HUES6 (cell line): ENCODE measurements around the gene DCLK2.
"Not testable (repeated sequence)": the region's sequence is repeated elsewhere in the genome, so short reads cannot be mapped to it uniquely, and the experiment has no call there.

Experiments
- H3K27ac ChIP-seq: 2 replicates; pipeline ENCODE4 v1.7.0; 2013; ENCODE audit warnings: low read depth, mild to moderate bottlenecking, low read length, inconsistent platforms
- H3K27me3 ChIP-seq: 2 replicates; pipeline ENCODE4 v1.6.1; 2013; ENCODE audit warnings: low read length; ENCODE audit not compliant: control insufficient read depth, insufficient read depth
- H3K36me3 ChIP-seq: 2 replicates; pipeline ENCODE4 v1.6.1; 2013; ENCODE audit warnings: low read length; ENCODE audit not compliant: control insufficient read depth, insufficient read depth
- H3K4me1 ChIP-seq: 2 replicates; pipeline ENCODE4 v1.6.1; 2013; ENCODE audit warnings: low read length; ENCODE audit not compliant: control insufficient read depth, insufficient read depth
- H3K4me3 ChIP-seq: 2 replicates; pipeline ENCODE4 v1.5.1; 2013; ENCODE audit warnings: low read depth, low read length
- H3K9ac ChIP-seq: one replicate; pipeline ENCODE4 v1.6.1; 2013; ENCODE audit warnings: mild to moderate bottlenecking, low read length
- H3K9me3 ChIP-seq: 2 replicates; pipeline ENCODE4 v1.6.1; 2013; ENCODE audit warnings: low read depth, low read length; ENCODE audit not compliant: control insufficient read depth, insufficient read depth

The DCLK2 gene

DNA sequence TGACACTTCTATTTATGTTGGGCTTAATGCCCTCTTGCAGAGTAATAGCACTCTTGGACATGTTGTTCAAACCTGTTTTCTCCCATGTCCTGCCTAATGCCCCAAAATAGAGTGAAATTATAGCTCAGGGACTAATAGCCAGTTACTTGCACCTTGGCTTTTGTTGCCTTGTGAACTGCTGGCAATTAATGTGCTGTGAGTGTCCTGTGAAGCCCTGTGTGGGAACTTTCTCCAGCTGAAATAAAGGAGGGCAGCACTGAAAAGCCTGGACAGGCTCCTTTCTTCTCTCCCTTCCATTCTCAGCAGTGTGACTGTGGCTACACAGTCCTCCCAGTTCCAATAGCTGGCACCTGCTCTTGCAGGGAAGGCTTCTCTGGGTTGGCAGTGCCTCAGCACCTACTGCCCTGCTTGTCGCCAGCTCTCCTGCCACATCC, 72.4 kb downstream of the DCLK2 start:
- H3K27ac ChIP-seq = no peak overlapping the region
- H3K36me3 ChIP-seq = no peaks in the 10 kb centered on the region
- H3K4me3 ChIP-seq = no peak overlapping the region
- H3K9ac ChIP-seq = no peak overlapping the region
- H3K27me3 ChIP-seq = no peaks in the 10 kb centered on the region
- H3K4me1 ChIP-seq = peaks cover 5% of the 10 kb centered on the region; the same call in 1 of the 2 replicates
- H3K9me3 ChIP-seq = no peaks in the 10 kb centered on the region

DNA sequence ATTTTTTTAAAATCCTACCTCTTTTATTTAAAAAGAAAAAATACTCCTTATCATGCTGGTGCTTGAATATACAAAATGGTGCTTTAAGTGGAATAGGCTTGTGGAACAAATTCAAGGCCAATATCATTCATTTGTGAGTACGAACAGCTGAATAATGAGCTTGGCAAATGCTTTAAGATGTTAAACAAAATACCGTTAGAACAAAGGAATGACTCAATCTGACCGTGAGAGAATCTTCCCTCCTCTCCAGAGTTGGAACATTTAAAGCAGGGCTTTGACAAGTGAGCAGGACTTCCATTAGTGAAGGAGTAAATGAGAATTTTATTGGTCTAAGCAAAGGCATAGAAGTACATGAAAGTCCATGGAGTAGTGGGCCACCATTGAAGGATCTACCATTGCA, 74.5 kb downstream of the DCLK2 start:
- H3K4me1 ChIP-seq = peaks cover 5% of the 10 kb centered on the region; the same call in 1 of the 2 replicates
- no peaks in the 10 kb centered on the region for H3K27me3 ChIP-seq
- no peaks in the 10 kb centered on the region for H3K9me3 ChIP-seq
- no peak overlapping the region for H3K9ac ChIP-seq
- H3K27ac ChIP-seq = no peak overlapping the region
- H3K4me3 ChIP-seq = no peak overlapping the region
- no peaks in the 10 kb centered on the region for H3K36me3 ChIP-seq

DNA sequence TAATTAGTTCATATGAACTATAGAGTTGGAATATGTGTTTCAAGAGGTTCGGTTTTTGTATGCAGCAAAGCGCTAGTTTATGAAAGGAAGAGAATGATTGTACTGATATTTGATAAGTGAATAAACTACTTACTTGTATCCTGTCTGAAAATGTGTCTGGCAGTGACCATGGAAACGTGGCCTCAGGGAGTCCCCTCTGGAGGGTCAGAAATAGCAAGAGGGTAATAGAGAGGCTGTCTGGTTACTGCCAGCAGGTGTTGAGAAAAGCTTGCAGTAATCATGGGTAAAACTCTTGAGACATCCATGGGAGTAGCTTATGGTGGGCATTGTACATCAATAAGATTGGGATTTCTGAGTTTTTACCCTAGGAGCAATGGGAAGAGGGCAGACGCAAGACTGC, 77.1 kb downstream of the DCLK2 start:
- Histone ChIP-seq H3K27me3 (no peaks in the 10 kb centered on the region), H3K9ac (no peak overlapping the region), H3K36me3 (no peaks in the 10 kb centered on the region), H3K9me3 (no peaks in the 10 kb centered on the region), H3K27ac (no peak overlapping the region), H3K4me3 (no peak overlapping the region), H3K4me1 (peaks cover 5% of the 10 kb centered on the region; the same call in 1 of the 2 replicates)

DNA sequence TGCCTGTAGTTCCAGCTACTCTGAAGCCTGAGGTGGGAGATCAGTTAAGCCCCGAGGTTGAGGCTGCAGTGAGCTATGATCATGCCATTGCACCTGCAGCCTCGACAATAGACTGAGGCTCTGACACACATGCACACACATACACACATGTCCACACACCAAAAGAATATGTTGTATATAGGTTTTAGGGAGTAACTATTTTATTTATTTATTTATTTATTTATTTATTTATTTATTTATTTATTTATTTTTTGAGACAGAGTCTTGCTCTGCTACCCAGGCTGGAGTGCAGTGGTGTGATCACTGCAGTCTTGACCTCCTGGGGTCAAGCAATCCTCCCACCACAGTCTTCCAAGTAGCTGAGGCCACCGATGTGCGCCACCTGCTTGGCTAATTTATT, 78.3 kb downstream of the DCLK2 start:
- no peak overlapping the region for H3K9ac ChIP-seq
- H3K4me3 ChIP-seq = no peak overlapping the region
- H3K27me3 ChIP-seq = no peaks in the 10 kb centered on the region
- no peak overlapping the region for H3K27ac ChIP-seq
- H3K36me3 ChIP-seq = no peaks in the 10 kb centered on the region
- no peaks in the 10 kb centered on the region for H3K9me3 ChIP-seq
- peaks cover 5% of the 10 kb centered on the region; the same call in 1 of the 2 replicates for H3K4me1 ChIP-seq

DNA sequence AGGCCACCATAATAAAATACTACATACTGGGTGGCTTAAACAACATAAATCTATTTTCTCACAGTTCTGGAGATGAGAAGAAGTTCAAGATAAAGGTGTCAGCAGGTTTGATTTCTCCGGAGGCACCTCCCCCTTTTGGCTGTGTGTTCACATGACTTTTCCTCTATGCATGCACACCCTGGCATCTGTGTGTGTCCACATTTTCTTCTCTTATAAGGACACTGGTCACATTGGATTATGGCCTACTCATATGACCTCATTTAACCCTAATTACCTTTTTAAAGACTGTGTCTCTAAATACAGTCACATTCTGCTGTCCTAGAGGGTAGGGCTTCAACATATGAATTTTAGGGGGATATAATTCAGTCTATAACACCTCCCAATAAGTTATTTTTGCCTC, 79.8 kb downstream of the DCLK2 start:
- Histone ChIP-seq H3K27me3 (no peaks in the 10 kb centered on the region), H3K4me3 (no peak overlapping the region), H3K27ac (no peak overlapping the region), H3K9ac (no peak overlapping the region), H3K9me3 (no peaks in the 10 kb centered on the region), H3K4me1 (peaks cover under 1% of the 10 kb centered on the region; the same call in 1 of the 2 replicates), H3K36me3 (no peaks in the 10 kb centered on the region)

DNA sequence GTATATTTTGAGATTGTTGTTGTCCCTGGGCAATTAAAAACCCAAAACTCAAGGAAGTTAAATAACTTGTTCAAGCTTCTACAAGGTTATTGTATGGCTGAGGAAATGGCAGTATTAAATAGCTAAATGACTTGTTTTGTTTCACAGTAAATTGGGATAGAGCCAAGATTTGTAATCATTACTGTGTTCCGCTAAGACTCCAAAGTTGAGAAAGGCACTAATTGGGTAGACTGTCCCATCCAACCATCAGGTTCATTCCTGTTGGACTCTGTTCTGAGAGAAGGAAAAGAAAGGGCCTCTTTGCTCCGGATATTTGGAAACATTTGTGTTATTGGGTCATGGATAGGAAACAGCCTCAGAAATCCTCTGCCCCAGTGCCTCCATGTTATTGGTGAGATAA, 82.2 kb downstream of the DCLK2 start:
- Histone ChIP-seq H3K4me3 (no peak overlapping the region), H3K36me3 (no peaks in the 10 kb centered on the region), H3K27ac (no peak overlapping the region), H3K27me3 (no peaks in the 10 kb centered on the region), H3K9me3 (no peaks in the 10 kb centered on the region), H3K9ac (no peak overlapping the region), H3K4me1 (no peaks in the 10 kb centered on the region)

DNA sequence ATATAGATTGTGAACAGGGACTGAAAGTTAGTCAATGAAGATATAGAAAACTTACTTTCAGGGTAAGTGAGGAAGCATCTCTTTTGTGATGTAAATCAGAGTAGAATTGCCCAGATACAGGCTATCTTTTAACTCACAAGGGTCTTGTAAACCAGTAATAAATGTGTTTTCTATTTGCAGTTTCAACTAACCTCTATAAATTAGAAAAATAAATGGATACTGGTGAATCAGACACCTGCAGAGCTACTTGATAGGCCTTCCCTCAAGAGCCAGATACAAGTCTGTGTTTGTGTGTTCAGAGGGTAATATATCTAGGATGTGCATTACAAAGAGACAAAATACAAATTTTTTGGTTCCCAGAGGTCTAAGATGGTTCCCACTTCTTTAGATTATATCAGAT, 82.9 kb downstream of the DCLK2 start:
- no peak overlapping the region for H3K9ac ChIP-seq
- H3K4me3 ChIP-seq = no peak overlapping the region
- no peaks in the 10 kb centered on the region for H3K4me1 ChIP-seq
- H3K27ac ChIP-seq = no peak overlapping the region
- no peaks in the 10 kb centered on the region for H3K36me3 ChIP-seq
- H3K9me3 ChIP-seq = no peaks in the 10 kb centered on the region
- H3K27me3 ChIP-seq = no peaks in the 10 kb centered on the region

DNA sequence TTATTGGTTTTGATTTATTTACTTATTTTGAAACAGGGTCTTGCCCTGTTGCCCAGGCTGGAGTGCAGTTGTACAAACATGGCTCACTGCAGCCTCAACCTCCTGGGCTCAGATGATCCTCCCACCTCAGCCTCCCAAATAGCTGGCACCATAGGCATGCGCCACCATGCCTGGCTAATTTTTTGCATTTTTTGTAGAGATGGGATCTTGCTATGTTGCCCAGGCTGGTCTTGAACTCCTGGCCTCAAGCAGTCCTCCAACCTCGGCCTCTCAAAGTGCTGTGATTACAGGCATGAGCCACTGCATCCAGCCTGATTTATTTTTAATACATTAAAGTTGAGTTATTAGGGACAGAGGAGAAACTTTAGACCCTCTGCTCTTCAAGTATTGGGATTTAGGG, 83.8 kb downstream of the DCLK2 start:
- not testable (repeated sequence) for H3K4me1 ChIP-seq, H3K27me3 ChIP-seq, H3K4me3 ChIP-seq, H3K9ac ChIP-seq, H3K36me3 ChIP-seq, H3K27ac ChIP-seq, H3K9me3 ChIP-seq

DNA sequence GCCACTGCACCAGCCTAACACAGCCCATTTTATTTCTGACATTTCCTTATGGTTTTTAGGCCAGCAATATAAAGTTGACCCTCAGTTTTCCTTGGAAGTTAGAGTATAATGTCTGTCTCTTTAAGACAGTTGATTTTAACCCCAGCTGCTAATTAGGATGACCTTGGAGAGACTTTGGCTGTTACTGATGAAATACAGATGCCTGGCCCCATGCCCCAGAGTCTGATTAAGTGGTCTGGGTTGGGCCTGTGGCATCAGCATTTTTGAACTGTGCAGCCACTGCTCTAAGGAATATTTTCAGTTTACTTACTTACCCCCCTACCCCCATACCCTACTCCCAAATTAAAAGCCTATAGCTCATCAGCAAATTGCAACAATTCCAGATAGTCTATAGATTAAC, 85.8 kb downstream of the DCLK2 start:
- no peak overlapping the region for H3K4me3 ChIP-seq

DNA sequence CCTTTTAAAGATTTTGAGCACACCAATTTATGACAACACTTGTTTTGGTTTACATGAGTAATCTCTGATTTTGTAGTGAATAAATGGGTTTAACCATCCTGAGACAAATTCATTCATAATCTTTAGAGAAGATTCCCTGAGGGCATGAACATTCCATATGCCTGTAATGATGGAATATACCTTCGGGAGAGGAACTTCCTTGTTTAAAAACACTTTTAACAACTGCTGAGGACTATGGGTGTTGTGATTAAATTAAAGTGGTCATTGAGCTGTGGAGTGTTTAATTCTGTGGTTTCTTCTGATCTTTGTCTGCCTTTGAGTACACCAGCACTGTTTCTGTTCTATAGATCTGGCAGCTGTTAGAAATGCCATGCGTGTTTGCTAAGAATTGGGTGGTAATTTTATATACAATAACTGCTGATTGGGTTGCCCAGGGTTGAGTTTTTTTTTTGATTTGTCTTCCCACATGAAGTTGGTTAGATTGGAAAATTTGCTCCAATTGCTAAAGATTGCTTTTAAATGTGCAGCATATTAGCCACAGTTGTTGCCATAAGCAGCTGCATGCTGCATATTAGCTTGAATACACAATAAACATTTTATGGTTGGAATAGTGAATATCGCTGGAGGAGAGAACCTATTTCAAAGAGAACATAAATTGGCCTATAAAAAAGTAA, 86.8 kb downstream of the DCLK2 start:
- Histone ChIP-seq H3K27ac (no peak overlapping the region), H3K36me3 (no peaks in the 10 kb centered on the region), H3K4me3 (no peak overlapping the region), H3K4me1 (peaks cover 5% of the 10 kb centered on the region; the same call in 1 of the 2 replicates), H3K9ac (no peak overlapping the region), H3K9me3 (no peaks in the 10 kb centered on the region), H3K27me3 (no peaks in the 10 kb centered on the region)

More for the DNA sequence above, 85.8 kb downstream of the DCLK2 start:
- no peaks in the 10 kb centered on the region for H3K27me3 ChIP-seq
- no peaks in the 10 kb centered on the region for H3K9me3 ChIP-seq
- H3K36me3 ChIP-seq = no peaks in the 10 kb centered on the region
- H3K27ac ChIP-seq = no peak overlapping the region
- no peak overlapping the region for H3K9ac ChIP-seq
- H3K4me1 ChIP-seq = peaks cover 5% of the 10 kb centered on the region; the same call in 1 of the 2 replicates

DNA sequence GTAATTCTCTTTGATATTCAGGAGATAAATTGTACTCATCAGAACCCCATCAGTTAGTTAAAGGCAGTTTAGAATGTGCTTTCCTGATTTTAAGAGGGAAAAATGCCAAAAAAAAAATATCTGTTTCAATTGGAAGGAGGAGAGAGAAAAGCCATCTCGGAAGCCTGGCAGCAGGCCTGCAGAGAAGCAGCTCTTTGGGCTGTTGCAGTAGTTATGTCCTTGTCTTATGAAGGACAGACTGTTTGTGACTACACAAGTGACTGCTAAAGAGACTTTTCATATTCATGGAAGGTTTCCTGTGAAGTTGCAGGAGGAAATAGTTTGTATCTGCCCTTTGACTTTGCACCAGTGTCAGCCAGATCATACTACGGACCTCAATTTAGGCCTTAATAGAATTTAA, 88.8 kb downstream of the DCLK2 start:
- no peak overlapping the region for H3K9ac ChIP-seq
- peaks cover 5% of the 10 kb centered on the region; the same call in 1 of the 2 replicates for H3K4me1 ChIP-seq
- no peaks in the 10 kb centered on the region for H3K36me3 ChIP-seq
- H3K27ac ChIP-seq = no peak overlapping the region
- no peaks in the 10 kb centered on the region for H3K9me3 ChIP-seq
- no peaks in the 10 kb centered on the region for H3K27me3 ChIP-seq
- H3K4me3 ChIP-seq = no peak overlapping the region
